ENCODE results near the gene CXXC1.
"Not testable (repeated sequence)": the region's sequence is repeated elsewhere in the genome, so short reads cannot be mapped to it uniquely, and the experiment has no call there.

The CXXC1 gene

GRCh38 chr18:50287441-50288347 is at the start of gene CXXC1:
Gene CXXC1, minus strand, starts transcription at chr18:50287692. Its CDS starts 103 bp downstream, at chr18:50287589.
- DNase-seq: peak; percentile 90

DNA sequence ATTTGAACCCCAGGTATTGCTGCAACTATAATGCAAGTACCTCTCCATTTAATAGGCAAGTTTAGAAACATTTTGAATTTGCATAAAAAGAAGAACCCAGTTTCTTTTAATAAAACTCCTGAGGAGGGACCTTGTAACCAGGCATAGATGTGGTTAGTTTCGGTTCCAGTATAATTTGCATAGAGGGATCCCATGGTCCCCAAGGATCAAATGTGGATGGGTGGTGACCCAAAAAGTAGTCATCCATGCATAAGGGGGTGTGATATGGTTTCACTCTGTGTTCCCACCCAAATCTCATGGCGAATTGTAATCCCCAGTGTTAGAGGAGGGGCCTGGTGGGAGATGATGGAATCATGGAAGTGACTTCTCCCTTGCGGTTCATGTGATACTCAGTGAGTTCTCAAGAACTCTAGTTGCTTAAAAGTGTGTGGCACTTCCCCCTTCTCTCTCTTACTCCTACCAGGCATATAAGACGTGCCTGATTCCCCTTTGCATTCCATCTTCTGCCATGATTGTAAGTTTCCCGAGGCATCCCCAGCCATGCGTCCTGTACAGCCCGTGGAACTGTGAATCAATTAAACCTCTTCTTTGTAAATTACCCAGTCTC is 47.2 kb upstream of the CXXC1 start:
- no peak for DNase-seq

GRCh38 chr18:50331691-50332090 is 44.2 kb upstream of the CXXC1 start:
- DNase-seq: no peak

GRCh38 chr18:50330176-50330575 is 42.7 kb upstream of the CXXC1 start:
- DNase-seq: no peak

DNA sequence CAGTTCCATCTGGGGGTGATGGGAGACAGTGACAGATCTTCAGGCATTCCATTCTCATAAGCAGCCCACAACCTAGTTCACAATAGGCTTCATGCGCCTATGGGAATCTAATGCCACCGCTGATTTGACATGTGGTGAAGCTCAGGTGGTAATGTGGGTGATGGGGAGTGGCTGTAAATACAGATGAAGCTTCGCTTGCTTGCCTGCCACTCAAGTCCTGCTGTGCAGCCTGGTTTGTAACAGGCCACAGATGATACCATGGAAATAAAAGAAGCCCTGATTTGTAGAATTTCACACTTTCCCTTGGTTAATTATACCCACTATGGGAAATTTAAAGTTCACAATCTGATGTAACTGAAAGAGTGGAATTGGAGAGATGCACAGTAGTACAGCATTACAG is 40.5 kb upstream of the CXXC1 start:
- DNase-seq: no peak

- no peak for DNase-seq
These were observed 33.2 kb upstream of the CXXC1 start for GRCh38 chr18:50320719-50321118.

DNA sequence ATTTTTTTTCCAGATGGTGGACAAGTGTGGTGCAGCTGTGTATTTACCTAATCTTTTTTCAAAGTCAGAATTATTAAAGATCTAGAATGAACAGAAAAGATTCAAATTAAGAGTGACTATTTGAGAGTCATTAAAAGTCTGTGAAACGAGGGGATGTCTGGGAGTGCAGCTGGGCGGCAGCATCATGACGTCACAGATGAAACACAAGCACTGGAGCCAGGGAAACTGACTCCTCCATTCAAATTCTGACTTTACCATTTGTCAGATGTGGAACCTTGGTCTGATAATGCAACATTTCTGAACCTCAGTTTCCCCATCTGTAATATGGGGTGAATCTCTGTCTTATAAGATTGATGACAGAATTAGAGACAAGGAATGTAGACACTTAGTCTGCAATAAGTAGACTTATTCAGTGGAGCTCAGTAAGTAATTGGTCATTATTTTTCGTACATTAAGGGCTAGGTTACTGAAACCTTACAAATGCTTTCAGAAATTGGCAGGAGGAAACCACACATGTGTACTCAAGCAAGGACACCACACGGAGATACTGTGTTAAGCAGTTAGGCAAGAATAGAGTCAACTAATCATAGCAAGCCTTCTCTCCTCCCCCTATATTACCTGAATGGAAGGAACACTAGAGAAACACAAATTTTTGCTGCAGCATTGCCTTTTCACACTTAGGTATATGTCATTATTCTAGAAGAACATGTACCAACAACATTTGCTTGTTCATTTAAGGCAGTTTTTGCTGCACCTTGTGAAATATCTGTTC is 27.8 kb upstream of the CXXC1 start:
- DNase-seq: no peak

- no peak for DNase-seq
These were observed 26.5 kb upstream of the CXXC1 start for GRCh38 chr18:50313873-50314460.

DNA sequence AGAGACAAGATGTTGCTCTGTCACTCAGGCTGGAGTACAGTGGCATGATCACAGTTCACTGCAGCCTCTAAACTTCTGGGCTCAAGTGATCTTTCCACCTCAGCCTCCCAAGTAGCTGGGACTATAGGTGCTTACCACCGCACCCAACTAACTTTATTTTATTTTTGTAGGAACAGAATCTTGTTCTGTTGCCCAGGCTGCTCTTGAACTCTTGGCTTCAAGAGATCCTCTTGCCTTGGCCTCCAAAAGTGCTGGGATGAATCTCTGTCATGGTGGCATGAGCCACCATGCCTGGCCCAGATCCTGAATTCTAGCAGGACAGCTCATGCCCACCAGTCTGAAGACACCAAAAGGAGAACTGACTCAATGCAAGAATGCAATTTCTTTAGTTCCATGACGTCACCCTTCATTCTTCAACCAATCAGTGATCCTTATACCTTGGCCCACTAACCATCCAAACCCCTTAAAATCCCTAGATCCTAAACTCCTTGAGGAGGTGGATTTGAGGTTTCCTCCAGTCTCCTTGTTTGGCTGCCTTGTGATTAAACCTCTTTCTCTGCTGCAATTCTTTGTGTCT is 25.6 kb upstream of the CXXC1 start:
- DNase-seq: no peak

DNA sequence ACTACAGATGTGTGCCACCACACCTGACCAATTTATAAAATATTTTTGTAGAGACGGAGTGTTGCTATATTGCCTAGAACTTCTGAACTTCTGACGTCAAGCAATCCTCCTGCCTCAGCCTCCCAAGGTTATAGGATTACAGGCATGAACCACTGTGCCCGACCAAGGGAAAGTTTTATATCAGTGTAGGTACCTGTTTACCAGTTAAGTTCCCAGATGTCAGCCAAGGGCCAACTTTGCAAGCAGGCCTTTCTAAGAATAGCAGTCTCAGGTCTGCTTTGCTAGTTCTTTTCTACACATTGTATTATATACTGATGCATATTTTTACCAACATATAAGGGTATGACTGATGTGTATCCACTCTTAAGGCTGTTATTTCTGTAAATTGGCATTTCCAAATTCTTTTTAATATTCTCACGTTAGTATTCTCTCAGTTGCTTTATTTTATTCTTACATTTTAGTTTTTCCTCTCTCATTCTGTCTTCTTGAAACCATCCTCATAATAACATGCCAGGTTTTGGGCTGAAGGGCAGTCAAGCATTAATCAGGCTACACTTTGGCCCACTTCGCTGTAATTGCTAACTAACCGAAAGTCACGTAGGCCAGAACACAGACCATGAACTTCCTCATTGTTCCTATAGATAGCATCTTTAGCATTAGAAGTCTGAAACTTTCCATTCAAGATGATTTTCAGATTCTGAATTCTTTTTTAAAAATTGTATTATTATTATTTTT is 25.0 kb upstream of the CXXC1 start:
- no peak for DNase-seq

DNA sequence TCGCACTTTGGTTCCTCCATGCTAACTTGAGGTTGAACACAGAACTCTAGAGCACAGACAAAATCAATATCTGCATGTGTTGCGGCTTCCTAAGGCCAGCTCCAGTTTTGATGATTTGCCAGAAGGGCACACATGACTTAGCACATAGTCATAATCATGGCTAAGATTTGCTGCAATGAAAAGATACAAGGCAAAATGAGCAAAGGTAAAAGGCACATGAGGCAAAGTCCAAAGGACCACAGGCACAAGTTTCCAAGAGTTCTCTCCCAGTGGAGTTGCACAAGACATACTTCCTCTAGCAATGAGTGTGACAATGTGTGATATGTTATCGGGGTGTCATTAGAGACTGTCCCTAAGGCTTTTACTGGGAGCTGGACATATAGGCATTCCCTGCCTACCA is 24.2 kb upstream of the CXXC1 start:
- DNase-seq: no peak

DNA sequence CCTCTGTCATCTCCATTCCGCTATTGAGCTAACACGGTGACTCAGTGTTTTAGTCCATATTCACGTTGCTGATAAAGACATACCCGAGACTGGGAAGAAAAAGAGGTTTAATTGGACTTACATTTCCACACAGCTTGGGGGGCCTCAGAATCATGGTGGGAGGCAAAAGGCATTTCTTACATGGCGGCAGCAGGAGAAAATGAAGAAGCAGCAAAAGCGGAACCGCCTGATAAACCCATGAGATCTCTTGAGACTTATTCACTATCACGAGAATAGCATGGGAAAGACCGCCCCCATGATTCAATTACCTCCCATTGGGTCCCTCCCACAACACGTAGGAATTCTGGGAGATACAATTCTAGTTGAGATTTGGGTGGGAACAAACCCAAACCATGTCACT is 22.6 kb upstream of the CXXC1 start:
- no peak for DNase-seq

DNA sequence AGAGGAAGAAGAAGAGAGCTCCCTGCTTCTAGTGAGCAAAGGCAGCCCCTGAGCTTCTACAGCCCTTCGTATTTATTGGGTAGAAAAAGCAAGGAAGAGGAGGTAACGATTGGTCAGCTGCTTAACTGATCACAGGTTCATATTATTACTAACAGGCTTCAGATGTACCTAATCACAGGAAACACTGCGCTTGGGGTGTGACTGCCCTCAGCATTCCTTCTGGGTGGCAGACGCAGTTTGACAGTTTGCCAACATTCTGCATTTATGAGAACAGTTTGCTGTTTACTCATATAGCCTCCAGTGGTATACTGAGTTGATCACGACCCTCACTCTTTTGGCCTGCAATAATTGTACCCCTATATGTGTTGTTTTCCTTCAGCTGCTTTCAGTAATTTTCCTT is 21.4 kb upstream of the CXXC1 start:
- not testable (repeated sequence) for DNase-seq

DNA sequence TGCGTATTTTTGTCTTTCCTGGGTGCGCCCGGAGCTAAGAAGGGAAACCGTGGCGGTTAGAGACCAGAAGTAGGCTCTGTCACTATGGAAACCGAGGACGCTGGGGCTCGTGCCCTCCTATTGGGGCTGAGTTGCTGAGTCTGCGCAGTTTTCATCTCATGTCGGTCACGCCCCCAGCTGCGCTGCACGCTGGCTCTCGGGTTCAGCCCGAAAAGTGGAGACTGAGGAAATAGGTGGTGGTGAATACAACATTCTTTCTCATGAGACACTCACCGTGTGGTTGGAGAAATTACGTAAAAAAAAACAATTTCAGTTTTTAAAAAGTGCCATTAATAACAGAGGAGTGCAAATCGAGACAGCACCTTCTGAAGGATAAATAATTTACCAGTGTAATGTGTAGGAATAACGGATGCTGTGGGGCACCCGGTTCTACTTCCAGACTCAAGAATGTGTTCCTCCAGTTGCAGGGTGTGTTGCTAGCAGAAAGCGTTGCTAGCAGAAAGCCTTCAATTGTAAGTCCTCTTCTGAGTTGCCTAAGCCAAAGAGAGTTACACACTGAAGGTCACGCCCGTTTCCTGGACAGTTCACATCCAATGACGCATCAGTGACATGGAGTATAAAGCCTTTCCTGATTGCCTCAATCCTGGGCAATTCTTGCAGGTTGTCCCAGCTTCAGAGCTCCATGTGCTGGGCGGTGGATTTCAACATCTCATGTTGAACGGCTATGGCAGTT is 20.4 kb upstream of the CXXC1 start:
- DNase-seq: peak; percentile 43

GRCh38 chr18:50307400-50307737 is 19.9 kb upstream of the CXXC1 start:
- no peak for DNase-seq

DNA sequence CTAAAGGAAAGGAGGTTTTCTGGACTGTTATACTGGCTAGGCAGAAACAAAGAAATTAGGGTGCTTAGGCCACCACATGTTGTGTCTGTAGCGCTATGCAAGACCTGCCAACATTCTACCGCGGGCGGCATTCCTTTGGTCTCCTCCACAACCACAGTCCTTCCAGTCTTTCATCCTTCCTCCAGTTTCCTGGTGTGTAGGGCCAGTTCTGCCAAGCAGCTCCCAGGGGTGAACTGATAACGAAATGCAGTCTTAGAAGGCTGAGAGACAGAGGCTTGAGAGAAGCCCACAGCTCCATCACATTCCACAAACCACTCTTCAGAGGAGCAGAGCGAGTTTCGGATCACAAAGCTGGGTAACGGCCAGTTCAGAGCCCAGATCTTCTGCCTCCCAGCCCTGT is 19.5 kb upstream of the CXXC1 start:
- DNase-seq: no peak

DNA sequence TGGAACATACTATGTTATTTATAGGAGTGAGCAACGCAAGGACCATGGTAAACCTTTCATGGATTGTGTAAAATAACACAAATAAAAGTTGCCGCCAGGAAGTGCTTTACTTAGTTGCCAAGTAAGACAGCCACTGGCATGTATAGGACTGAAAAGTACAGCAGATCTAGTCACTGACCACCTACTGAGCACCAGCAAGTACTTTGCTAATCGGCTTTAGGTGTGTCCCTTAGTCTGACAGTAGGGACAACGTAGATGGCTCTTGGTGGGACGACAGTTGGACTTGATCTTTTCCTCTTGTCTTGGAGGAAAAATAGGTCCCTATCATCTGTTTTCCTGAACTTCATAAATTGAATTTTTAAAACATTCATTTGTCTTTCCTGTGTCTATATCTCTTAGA is 13.6 kb upstream of the CXXC1 start:
- DNase-seq: no peak

GRCh38 chr18:50299626-50300388 is 12.3 kb upstream of the CXXC1 start:
- no peak for DNase-seq

GRCh38 chr18:50298443-50299284 is 11.2 kb upstream of the CXXC1 start:
- no peak for DNase-seq
